Stimulated activated CD8-positive, alpha-beta memory T cell treated with anti-CD3 and anti-CD28 coated beads, Interleukin-7, amount 100 ng/mL, for 1 hour (primary cell): Measurements from ENCODE around the gene GRID2.
"Not testable (repeated sequence)": the region's sequence is repeated elsewhere in the genome, so short reads cannot be mapped to it uniquely, and the experiment has no call there.

ENCODE experiments used
- DNase-seq, 2 donors: peaks; one replicate each; pipeline ENCODE4 v3.0.0-alpha.2; 2020; ENCODE audit warnings: low read depth in 2 of 2

GRID2 gene

GRCh38 chr4:93317057-93317456 lies 1013.3 kb downstream of the GRID2 start:
- no peak for DNase-seq

- no peak for DNase-seq
Observed at GRCh38 chr4:93317561-93317960, 1013.8 kb downstream of the GRID2 start.

GRCh38 chr4:93319041-93319440 lies 1015.3 kb downstream of the GRID2 start:
- no peak for DNase-seq

- no peak for DNase-seq
Observed at GRCh38 chr4:93320356-93320755, 1016.6 kb downstream of the GRID2 start.

- no peak for DNase-seq
Observed at GRCh38 chr4:93327346-93327745, 1023.6 kb downstream of the GRID2 start.

- DNase-seq: no peak
Observed at GRCh38 chr4:93334003-93334402, 1030.2 kb downstream of the GRID2 start.

- no peak for DNase-seq
Observed at GRCh38 chr4:93337196-93337595, 1033.4 kb downstream of the GRID2 start.

- DNase-seq: no peak
Observed at GRCh38 chr4:93342738-93343137, 1039.0 kb downstream of the GRID2 start.

- no peak for DNase-seq
Observed at GRCh38 chr4:93346840-93347239, 1043.1 kb downstream of the GRID2 start.

GRCh38 chr4:93348896-93349295 lies 1045.1 kb downstream of the GRID2 start:
- DNase-seq: no peak

- DNase-seq: no peak
Observed at GRCh38 chr4:93351846-93352245, 1048.1 kb downstream of the GRID2 start.

- no peak for DNase-seq
Observed at GRCh38 chr4:93355411-93355810, 1051.6 kb downstream of the GRID2 start.

GRCh38 chr4:93359586-93359985 lies 1055.8 kb downstream of the GRID2 start:
- no peak for DNase-seq

- not testable (repeated sequence) for DNase-seq
Observed at GRCh38 chr4:93366169-93366755, 1062.5 kb downstream of the GRID2 start.

GRCh38 chr4:93368968-93369367 lies 1065.2 kb downstream of the GRID2 start:
- no peak for DNase-seq

- DNase-seq: no peak
Observed at GRCh38 chr4:93370256-93370655, 1066.5 kb downstream of the GRID2 start.

- DNase-seq: no peak
Observed at GRCh38 chr4:93373893-93374860, 1070.4 kb downstream of the GRID2 start.

- no peak for DNase-seq
Observed at GRCh38 chr4:93384241-93384640, 1080.5 kb downstream of the GRID2 start.

- no peak for DNase-seq
Observed at GRCh38 chr4:93384887-93385286, 1081.1 kb downstream of the GRID2 start.

- no peak for DNase-seq
Observed at GRCh38 chr4:93394545-93395081, 1090.8 kb downstream of the GRID2 start.

- DNase-seq: no peak
Observed at GRCh38 chr4:93396272-93396671, 1092.5 kb downstream of the GRID2 start.

GRCh38 chr4:93403571-93403970 lies 1099.8 kb downstream of the GRID2 start:
- DNase-seq: no peak
